Body of pancreas (tissue), 4 donors: ENCODE measurements around the gene PLXNB2. TPM values are rescaled to one million over a fixed set of nuclear protein-coding genes. Genes with fewer than 3 reads are reported as not detected.
A peak's percentile ranks its signal among the peaks of the same experiment; 100 is the strongest.

ENCODE experiments used
- ATAC-seq: fragments of 150-250 bp; one replicate; pipeline ENCODE4 v1.9.1; 2016
- DNase-seq, 4 donors: peaks; one replicate each; pipeline ENCODE4 v3.0.0-alpha.2; 2019
- H3K27ac ChIP-seq, 4 donors: fragments of 200-600 bp; sonication (generic); 1 replicate in 3 of 4; 2 replicates in 1 of 4; pipeline versions ENCODE4 v1.5.1 to v1.6.1; 2016 to 2019; ENCODE audit warnings: mild to moderate bottlenecking in 1 of 4, mixed read lengths in 1 of 4, moderate library complexity in 1 of 4
- H3K27me3 ChIP-seq, 2 donors: fragments of 200-600 bp; sonication (generic); one replicate each; pipeline ENCODE4 v1.6.0; 2016; ENCODE audit warnings: mild to moderate bottlenecking in 1 of 2
- H3K36me3 ChIP-seq, 2 donors: fragments of 200-600 bp; sonication (generic); replicated peaks in 1 of 2; 2 replicates each; pipeline ENCODE4 v1.5.1; 2016; ENCODE audit warnings: low read depth in 2 of 2; ENCODE audit not compliant: insufficient read depth in 1 of 2
- H3K4me1 ChIP-seq: fragments of 200-600 bp; sonication (generic); one replicate; pipeline ENCODE4 v1.6.0; 2016
- H3K4me3 ChIP-seq, 2 donors: fragments of 200-600 bp; sonication (generic); 1 replicate in 1 of 2; 2 replicates in 1 of 2; pipeline ENCODE4 v1.5.1; 2016 to 2019
- H3K9me3 ChIP-seq, 3 donors: fragments of 200-600 bp; sonication (generic); 1 replicate in 2 of 3; 2 replicates in 1 of 3; pipeline ENCODE4 v1.5.1; 2016
- POLR2A ChIP-seq, 3 donors: fragments of 450-650 bp; IDR thresholded peaks; one replicate each; pipeline ENCODE4 v1.6.1; 2016; ENCODE audit warnings: antibody characterized with exemption in 3 of 3, mild to moderate bottlenecking in 2 of 3
- WGBS, 2 donors: methylation state at CpG; one replicate each; pipeline ENCODE4 v1.1.5; 2017; 5-methylcytosine and 5-hydroxymethylcytosine counted together
- intact Hi-C: fragments of 100-400 bp; cut with DNase I; formaldehyde crosslinking; loops from one replicate; pipeline ENCODE4 v1.15.1; 2023
- total RNA-seq, 2 donors: library from RNA; depleted of rRNA; stranded (reverse); fragments of >200 nt; gene quantifications; one replicate each; pipeline ENCODE4 v1.1.0, GENCODE V29; 2016
- TF ChIP-seq, protein P1 (sequence below), 7 experiments: fragments of 450-650 bp in 4 of 7; fragments of 200-600 bp in 3 of 7; sonication (generic) in 3 of 7; IDR thresholded peaks; one replicate each; pipeline ENCODE4 v1.5.1; 2016 to 2019; ENCODE audit warnings: antibody characterized with exemption in 7 of 7

Gene PLXNB2
- total RNA-seq, 2 donors from 2014 or later = 113 to 140 TPM

GRCh38 chr22:50281957-50282356 lies 25.5 kb downstream of the PLXNB2 start:
- Histone ChIP-seq H3K36me3 (peaks cover 24 to 29% of the 10 kb centered on the region in 2 donors), H3K4me3 (no peak overlapping the region), H3K9me3 (no peaks in the 10 kb centered on the region), H3K4me1 (peaks cover 40% of the 10 kb centered on the region), H3K27ac (peak overlapping the region; percentile 75 to 89 (median 80)), H3K27me3 (no peaks in the 10 kb centered on the region)
- intact Hi-C loops = no loop called here
- TF ChIP-seq, protein P1, sequence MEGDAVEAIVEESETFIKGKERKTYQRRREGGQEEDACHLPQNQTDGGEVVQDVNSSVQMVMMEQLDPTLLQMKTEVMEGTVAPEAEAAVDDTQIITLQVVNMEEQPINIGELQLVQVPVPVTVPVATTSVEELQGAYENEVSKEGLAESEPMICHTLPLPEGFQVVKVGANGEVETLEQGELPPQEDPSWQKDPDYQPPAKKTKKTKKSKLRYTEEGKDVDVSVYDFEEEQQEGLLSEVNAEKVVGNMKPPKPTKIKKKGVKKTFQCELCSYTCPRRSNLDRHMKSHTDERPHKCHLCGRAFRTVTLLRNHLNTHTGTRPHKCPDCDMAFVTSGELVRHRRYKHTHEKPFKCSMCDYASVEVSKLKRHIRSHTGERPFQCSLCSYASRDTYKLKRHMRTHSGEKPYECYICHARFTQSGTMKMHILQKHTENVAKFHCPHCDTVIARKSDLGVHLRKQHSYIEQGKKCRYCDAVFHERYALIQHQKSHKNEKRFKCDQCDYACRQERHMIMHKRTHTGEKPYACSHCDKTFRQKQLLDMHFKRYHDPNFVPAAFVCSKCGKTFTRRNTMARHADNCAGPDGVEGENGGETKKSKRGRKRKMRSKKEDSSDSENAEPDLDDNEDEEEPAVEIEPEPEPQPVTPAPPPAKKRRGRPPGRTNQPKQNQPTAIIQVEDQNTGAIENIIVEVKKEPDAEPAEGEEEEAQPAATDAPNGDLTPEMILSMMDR (IDR thresholded peaks at IDR 0.05) = peak in 3 of 7 experiments; percentile 21 to 27 (median 25)
- no peak for TF ChIP-seq POLR2A (IDR thresholded peaks at IDR 0.05)
- DNase-seq (peak; percentile 61 to 69 (median 66)), ATAC-seq (peak; percentile 61)
- WGBS, 2 donors = 52 to 70% methylated on average over 5 to 24 of the region's 25 CpGs

GRCh38 chr22:50281384-50281760 lies 26.1 kb downstream of the PLXNB2 start:
- no peak overlapping the region for H3K4me3 ChIP-seq
- DNase-seq = no peak
- peaks cover 20 to 31% of the 10 kb centered on the region in 2 donors for H3K36me3 ChIP-seq
- peak overlapping the region; percentile 75 to 89 (median 80) for H3K27ac ChIP-seq
- no peak for ATAC-seq
- intact Hi-C loops = no loop called here
- no peaks in the 10 kb centered on the region for H3K9me3 ChIP-seq
- peaks cover 35% of the 10 kb centered on the region for H3K4me1 ChIP-seq
- TF ChIP-seq POLR2A (IDR thresholded peaks at IDR 0.05) = no peak
- TF ChIP-seq, protein P1 (IDR thresholded peaks at IDR 0.05) = no peak
- no peaks in the 10 kb centered on the region for H3K27me3 ChIP-seq
- WGBS, 2 donors = 91 to 96% methylated on average over 20 to 25 of the region's 36 CpGs

DNA sequence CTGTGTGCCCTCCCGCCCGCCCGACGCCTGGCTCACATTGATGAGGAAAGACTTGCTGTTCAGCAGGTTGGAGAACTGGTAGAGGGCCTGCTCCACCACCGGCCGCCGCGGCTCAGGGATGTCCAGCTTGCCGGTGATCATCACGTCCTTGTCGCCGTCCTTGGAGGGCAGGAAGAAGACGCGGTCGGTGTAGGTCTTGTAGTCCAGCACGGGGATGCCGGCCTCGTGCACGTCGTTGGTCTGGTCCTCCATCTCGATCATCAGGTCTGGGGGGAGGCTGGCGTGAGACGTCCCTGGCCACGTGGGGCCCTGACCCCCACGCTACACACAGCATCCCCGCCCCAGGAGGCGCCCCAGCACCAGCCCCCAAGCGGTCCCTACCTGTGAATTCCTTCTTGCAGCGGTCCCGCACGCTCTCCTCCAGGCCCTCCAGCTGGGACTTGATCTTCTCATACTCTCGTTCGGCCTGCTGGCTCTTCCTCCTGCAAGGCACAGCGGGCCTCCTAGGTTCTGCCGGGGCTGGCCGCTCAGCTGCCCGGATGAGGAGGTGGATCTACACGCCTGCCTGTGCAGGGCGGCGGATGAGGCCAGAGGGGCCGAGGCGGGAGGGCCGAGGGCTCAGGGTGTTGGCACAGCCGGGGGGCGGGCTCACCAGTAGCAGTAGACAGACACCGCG lies 26.6 kb downstream of the PLXNB2 start:
- H3K9me3 ChIP-seq = no peaks in the 10 kb centered on the region
- peaks cover 29% of the 10 kb centered on the region for H3K4me1 ChIP-seq
- H3K4me3 ChIP-seq = no peak overlapping the region
- H3K27ac ChIP-seq = peak overlapping the region in 3 of 4 donors; percentile 75 to 89 (median 85)
- no peak for DNase-seq
- peaks cover 18 to 28% of the 10 kb centered on the region in 2 donors for H3K36me3 ChIP-seq
- H3K27me3 ChIP-seq = no peaks in the 10 kb centered on the region
- WGBS, 2 donors = 95 to 96% methylated on average over 31 to 35 of the region's 47 CpGs
- TF ChIP-seq, protein P1 (IDR thresholded peaks at IDR 0.05) = no peak
- TF ChIP-seq POLR2A (IDR thresholded peaks at IDR 0.05) = no peak
- ATAC-seq = no peak
- intact Hi-C loops = no loop called here

GRCh38 chr22:50280022-50280707 lies 27.3 kb downstream of the PLXNB2 start:
- intact Hi-C loops = no loop called here
- H3K27ac ChIP-seq = peak overlapping the region in 2 of 4 donors; percentile 16 to 75
- H3K36me3 ChIP-seq = peaks cover 18 to 27% of the 10 kb centered on the region in 2 donors
- H3K4me1 ChIP-seq = peaks cover 26% of the 10 kb centered on the region
- no peak for ATAC-seq
- no peak for DNase-seq
- 96% methylated on average over 32 of the region's 38 CpGs; no CpG with 5 or more reads in 1 of the 2 donors for WGBS, 2 donors
- TF ChIP-seq, protein P1 (IDR thresholded peaks at IDR 0.05) = no peak
- TF ChIP-seq POLR2A (IDR thresholded peaks at IDR 0.05) = no peak
- H3K9me3 ChIP-seq = no peaks in the 10 kb centered on the region
- no peaks in the 10 kb centered on the region for H3K27me3 ChIP-seq
- H3K4me3 ChIP-seq = no peak overlapping the region
